KBM-7 (cell line): ENCODE results near the gene NPIPB8.
"Not testable (repeated sequence)": the region's sequence is repeated elsewhere in the genome, so short reads cannot be mapped to it uniquely, and the experiment has no call there.

ENCODE experiments used
- DNase-seq: peaks from one replicate; pipeline ENCODE4 v3.0.0-alpha.2; 2015
- in situ Hi-C: fragments of 300-500 bp; cut with MboI; formaldehyde crosslinking; loops from 2 replicates; pipeline ENCODE4 v1.14.3; 2020; ENCODE audit warnings: low sequenced_read_pairs, low pct_unique_long_range_greater_than_20kb, mixed read lengths

NPIPB8 gene

GRCh38 chr16:28621481-28622155, 16.2 kb upstream of the NPIPB8 start:
- no peak for DNase-seq

GRCh38 chr16:28622532-28623171, 15.2 kb upstream of the NPIPB8 start:
- in situ Hi-C loops, DNase-seq: not testable (repeated sequence)

More at GRCh38 chr16:28621481-28622155, 16.2 kb upstream of the NPIPB8 start:
- in situ Hi-C loops, result no loop called here

GRCh38 chr16:28623172-28623711, 14.6 kb upstream of the NPIPB8 start:
- in situ Hi-C loops, result no loop called here
- DNase-seq, result peak; percentile 74

- DNase-seq, in situ Hi-C loops: not testable (repeated sequence)
Observed at GRCh38 chr16:28630905-28631304, 7.0 kb upstream of the NPIPB8 start.

GRCh38 chr16:28636093-28636823, 1.6 kb upstream of the NPIPB8 start:
- DNase-seq, in situ Hi-C loops: not testable (repeated sequence)

GRCh38 chr16:28638359-28638758, 494 bp downstream of the NPIPB8 start:
- DNase-seq, in situ Hi-C loops: not testable (repeated sequence)

- DNase-seq, in situ Hi-C loops: not testable (repeated sequence)
Observed at GRCh38 chr16:28639959-28640358, 2.1 kb downstream of the NPIPB8 start.

- DNase-seq, in situ Hi-C loops: not testable (repeated sequence)
Observed at GRCh38 chr16:28666264-28666663, 28.4 kb downstream of the NPIPB8 start.

- DNase-seq, in situ Hi-C loops: not testable (repeated sequence)
Observed at GRCh38 chr16:28667480-28667879, 29.6 kb downstream of the NPIPB8 start.

GRCh38 chr16:28668199-28668598, 30.3 kb downstream of the NPIPB8 start:
- DNase-seq, in situ Hi-C loops: not testable (repeated sequence)

- in situ Hi-C loops, result not testable (repeated sequence)
Observed at GRCh38 chr16:28688327-28688952, 50.6 kb downstream of the NPIPB8 start.

GRCh38 chr16:28689425-28689824, 51.6 kb downstream of the NPIPB8 start:
- in situ Hi-C loops, DNase-seq: not testable (repeated sequence)

More at GRCh38 chr16:28688327-28688952, 50.6 kb downstream of the NPIPB8 start:
- not testable (repeated sequence) for DNase-seq

- DNase-seq, in situ Hi-C loops: not testable (repeated sequence)
Observed at GRCh38 chr16:28691722-28692121, 53.9 kb downstream of the NPIPB8 start.

- DNase-seq, in situ Hi-C loops: not testable (repeated sequence)
Observed at GRCh38 chr16:28693257-28693950, 55.5 kb downstream of the NPIPB8 start.

- DNase-seq, in situ Hi-C loops: not testable (repeated sequence)
Observed at GRCh38 chr16:28699792-28700191, 61.9 kb downstream of the NPIPB8 start.

GRCh38 chr16:28700349-28700748, 62.5 kb downstream of the NPIPB8 start:
- in situ Hi-C loops, DNase-seq: not testable (repeated sequence)

- in situ Hi-C loops, DNase-seq: not testable (repeated sequence)
Observed at GRCh38 chr16:28701384-28701783, 63.5 kb downstream of the NPIPB8 start.

GRCh38 chr16:28704246-28704645, 66.4 kb downstream of the NPIPB8 start:
- DNase-seq, in situ Hi-C loops: not testable (repeated sequence)
